GM12878 (cell line): Measurements from ENCODE around the gene MCC. TPM values are rescaled to one million over a fixed set of nuclear protein-coding genes. Genes with fewer than 3 reads are reported as not detected.
A peak's percentile ranks its signal among the peaks of the same experiment; 100 is the strongest.

Experiments used
- ATAC-seq: fragments of 200-7000 bp; cut with Tn5 transposase; 3 replicates; pipeline ENCODE4 v1.9.1; 2020; ENCODE audit warnings: mild to moderate bottlenecking, moderate library complexity
- BruUV-seq: library from RNA; stranded (reverse); fragments of 400-500 nt; replicated peaks from 2 replicates; lab custom pipeline; 2021; lab: Mats Ljungman, UMichigan
- CTCF ChIA-PET: fragments of 300-600 bp; sonication (Branson Sonifier 250); formaldehyde crosslinking; extraction: SDS; loops from one replicate; lab custom pipeline; 2021; ENCODE audit warnings: inconsistent platforms; lab: Yijun Ruan, JAX
- POLR2A ChIA-PET: fragments of 350-600 bp; formaldehyde crosslinking; extraction: SDS; loops from one replicate; lab custom pipeline; 2021; ENCODE audit warnings: inconsistent platforms; lab: Charles Lee
- RAD21 ChIA-PET: fragments of 300-600 bp; sonication (Branson Sonifier 250); formaldehyde crosslinking; loops from one replicate; lab custom pipeline; 2023; ENCODE audit warnings: antibody characterized with exemption; ENCODE audit not compliant: unreplicated experiment; lab: Charles Lee
- SMC1A ChIA-PET: fragments of 300-600 bp; sonication (Branson Sonifier 250); formaldehyde crosslinking; loops from one replicate; lab custom pipeline; 2023; ENCODE audit not compliant: unreplicated experiment, uncharacterized antibody; lab: Charles Lee
- DNase-seq: peaks from one replicate; pipeline ENCODE4 v3.0.0-alpha.2; 2011; ENCODE audit warnings: low read depth, low spot score
- FAIRE-seq: peaks from 3 replicates; lab custom pipeline; 2011; peaks lifted over from hg19 to GRCh38; lab: Jason Lieb, UNC
- H2AFZ ChIP-seq: 2 replicates; pipeline ENCODE4 v1.6.0; 2011; ENCODE audit warnings: low read depth, low read length, control low read depth; ENCODE audit not compliant: control insufficient read depth
- H3K27ac ChIP-seq: 2 replicates; pipeline ENCODE4 v1.5.1; 2011; ENCODE audit warnings: control low read depth; ENCODE audit not compliant: control insufficient read depth, insufficient read depth
- H3K27me3 ChIP-seq, 2 experiments: replicated peaks in 1 of 2; 2 replicates each; pipeline versions ENCODE4 v1.6.0 to v1.6.1; 2011; ENCODE audit warnings: low read length in 1 of 2; ENCODE audit not compliant: control insufficient read depth in 2 of 2, insufficient read depth in 2 of 2
- H3K36me3 ChIP-seq, 2 experiments: 2 replicates each; pipeline ENCODE4 v1.5.1; 2011; ENCODE audit warnings: low read length in 1 of 2; ENCODE audit not compliant: control insufficient read depth in 2 of 2, insufficient read depth in 2 of 2
- H3K4me1 ChIP-seq: 2 replicates; pipeline ENCODE4 v1.6.1; 2011; ENCODE audit warnings: mild to moderate bottlenecking, low read length, moderate library complexity, mixed read lengths; ENCODE audit not compliant: control insufficient read depth, insufficient read depth
- H3K4me2 ChIP-seq: 2 replicates; pipeline ENCODE4 v1.6.0; 2011; ENCODE audit warnings: control low read depth; ENCODE audit not compliant: control insufficient read depth, insufficient read depth
- H3K4me3 ChIP-seq: fragments of 200-600 bp; sonication (generic); 2 replicates; pipeline ENCODE4 v1.5.1; 2016
- H3K79me2 ChIP-seq: 2 replicates; pipeline ENCODE4 v1.6.0; 2011; ENCODE audit warnings: low read length; ENCODE audit not compliant: control insufficient read depth, insufficient read depth
- H3K9ac ChIP-seq: 2 replicates; pipeline ENCODE4 v1.8.0; 2011; ENCODE audit warnings: low read length, control low read depth, mixed read lengths; ENCODE audit not compliant: control insufficient read depth, insufficient read depth
- H3K9me3 ChIP-seq: replicated peaks from 3 replicates; pipeline ENCODE4 v1.5.1; 2011; ENCODE audit warnings: mild to moderate bottlenecking, low read length; ENCODE audit not compliant: control insufficient read depth, insufficient read depth
- H4K20me1 ChIP-seq: 2 replicates; pipeline ENCODE4 v1.6.0; 2011; ENCODE audit not compliant: control insufficient read depth, insufficient read depth
- DPF2 ChIP-seq: fragments of 450-650 bp; IDR thresholded peaks from 2 replicates; pipeline ENCODE4 v1.6.1; 2017; ENCODE audit warnings: mild to moderate bottlenecking
- EED ChIP-seq: sonication (generic); IDR thresholded peaks from 2 replicates; pipeline ENCODE4 v1.6.1; 2016; ENCODE audit warnings: antibody characterized with exemption, low read depth
- EP300 ChIP-seq, 2 experiments: fragments of 150-350 bp in 1 of 2; IDR thresholded peaks; 2 replicates each; pipeline ENCODE4 v1.6.1; 2011 to 2012; ENCODE audit warnings: low read depth in 2 of 2, low read length in 2 of 2, borderline replicate concordance in 1 of 2, improper control_type of control experiment in 1 of 2, inconsistent platforms in 1 of 2; ENCODE audit not compliant: control insufficient read depth in 1 of 2
- FOXM1 ChIP-seq: IDR thresholded peaks from 2 replicates; pipeline ENCODE4 v1.6.1; 2012; ENCODE audit warnings: low read depth, mild to moderate bottlenecking, inconsistent platforms, low read length, moderate library complexity
- NR2C1 ChIP-seq: fragments of 450-650 bp; IDR thresholded peaks from 2 replicates; pipeline ENCODE4 v1.6.1; 2017; ENCODE audit warnings: antibody characterized with exemption, mild to moderate bottlenecking, moderate library complexity
- PAX5 ChIP-seq: IDR thresholded peaks from 2 replicates; pipeline ENCODE4 v1.6.1; 2011; ENCODE audit warnings: low read depth, low read length, borderline replicate concordance
- RELA ChIP-seq: fragments of 450-650 bp; IDR thresholded peaks from 2 replicates; pipeline ENCODE4 v1.8.0; 2014; ENCODE audit warnings: borderline replicate concordance; ENCODE audit not compliant: partially characterized antibody
- RFX5 ChIP-seq: IDR thresholded peaks from 2 replicates; pipeline ENCODE4 v1.6.1; 2011; ENCODE audit warnings: low read depth, low read length, improper control_type of control experiment
- STAT1 ChIP-seq: fragments of 450-650 bp; conservative IDR thresholded peaks from 2 replicates; pipeline ENCODE4 v1.6.1; 2014; ENCODE audit warnings: antibody characterized with exemption, mild to moderate bottlenecking
- TCF7 ChIP-seq: IDR thresholded peaks from 2 replicates; pipeline ENCODE4 v1.6.1; 2014; ENCODE audit warnings: antibody characterized with exemption, borderline replicate concordance
- WGBS: methylation state at CpG from one replicate; pipeline ENCODE4 v1.1.6; 2016; ENCODE audit warnings: low lambda C conversion rate; ENCODE audit not compliant: insufficient replicate concordance, insufficient coverage; ENCODE audit errors: missing lambda C conversion rate; 5-methylcytosine and 5-hydroxymethylcytosine counted together
- in situ Hi-C: fragments of 300-500 bp; cut with MboI; formaldehyde crosslinking; loops from 9 replicates; pipeline ENCODE4 v1.14.3; 2018; ENCODE audit warnings: mixed read lengths
- intact Hi-C: fragments of 100-400 bp; cut with micrococcal nuclease; formaldehyde crosslinking; loops from one replicate; pipeline ENCODE4 v1.14.2; 2022; ENCODE audit not compliant: unreplicated experiment
- polyA plus RNA-seq, 11 experiments: library from polyadenylated mRNA; depleted of rRNA in 4 of 11; unstranded in 6 of 11; stranded (reverse) in 5 of 11; fragments of >200 nt; fragmentation: Nextera tagmentation in 4 of 11; fragmentation: Illumina TruSeq in 1 of 11; extraction: Ambion mirVana in 4 of 11; extraction: Trizol in 1 of 11; gene quantifications; 1 replicate in 1 of 11; 2 replicates in 10 of 11; pipeline versions ENCODE4 v1.2.1 to v1.2.3, GENCODE V29; 2011 to 2016; ENCODE audit warnings: inconsistent platforms in 2 of 11, missing spikeins in 2 of 11, low read depth in 1 of 11
- total RNA-seq, 4 experiments: library from RNA; depleted of rRNA in 3 of 4; stranded (reverse); fragments of >200 nt in 3 of 4; fragmentation: Illumina TruSeq in 1 of 4; extraction: Trizol in 1 of 4; gene quantifications; 2 replicates each; pipeline versions ENCODE4 v1.2.1 to v1.2.3, GENCODE V29; 2013 to 2021
- TF ChIP-seq, protein P1 (sequence below): fragments of 450-650 bp; IDR thresholded peaks from 2 replicates; pipeline ENCODE4 v1.6.1; 2014; ENCODE audit warnings: mild to moderate bottlenecking
- TF ChIP-seq, protein P2 (sequence below): IDR thresholded peaks from 2 replicates; pipeline ENCODE4 v1.6.1; 2012; ENCODE audit warnings: low read depth, low read length, improper control_type of control experiment

MCC gene
- total and polyA plus RNA-seq, 10 of the 15 experiments (the other 5 are each of a cell fraction or from before 2014, with no cell fraction given) = 0.03 to 0.86 (median 0.16) TPM

DNA sequence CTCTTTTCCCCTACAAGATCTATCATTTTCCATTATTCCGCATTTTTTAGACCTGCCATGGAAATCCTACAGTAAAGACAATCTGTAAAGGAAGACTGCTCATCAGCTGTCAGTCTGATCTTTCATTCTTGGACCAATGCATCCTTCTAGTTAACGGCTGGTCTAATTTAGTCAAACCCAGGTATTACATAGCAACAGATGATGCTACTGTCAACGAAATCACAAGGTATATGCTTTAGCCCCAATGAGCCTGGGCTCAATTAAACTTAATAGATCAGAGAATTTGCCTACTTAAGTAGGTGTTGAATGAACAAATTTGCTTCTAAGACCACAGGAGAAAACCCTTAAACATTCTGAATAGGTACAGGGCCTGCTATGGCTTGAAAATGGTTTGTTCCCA lies 260.5 kb downstream of the MCC start:
- WGBS = 10% methylated on average over 3 of the region's 3 CpGs
- Histone ChIP-seq H3K27ac (no peak overlapping the region), H3K4me2 (no peak overlapping the region), H3K4me1 (no peaks in the 10 kb centered on the region), H4K20me1 (no peaks in the 10 kb centered on the region), H3K9me3 (no peaks in the 10 kb centered on the region), H3K79me2 (no peaks in the 10 kb centered on the region), H3K4me3 (no peak overlapping the region), H2AFZ (no peak overlapping the region), H3K36me3 (no peaks in the 10 kb centered on the region), H3K27me3 (peaks cover 0 to 8% of the 10 kb centered on the region in 2 experiments; a peak in 2 of 4 replicates), H3K9ac (no peak overlapping the region)
- DNase-seq (no peak), ATAC-seq (no peak), FAIRE-seq (no peak)
- ChIA-PET RAD21 (no interaction called here), SMC1A (no interaction called here), POLR2A (no interaction called here), CTCF (no interaction called here)
- intact Hi-C loops = no loop called here
- no TSS peak for BruUV-seq
- in situ Hi-C loops = no loop called here
- TF ChIP-seq RFX5 = peak; percentile 82; the same call in 1 of the 2 replicates
- no peak for TF ChIP-seq RELA

DNA sequence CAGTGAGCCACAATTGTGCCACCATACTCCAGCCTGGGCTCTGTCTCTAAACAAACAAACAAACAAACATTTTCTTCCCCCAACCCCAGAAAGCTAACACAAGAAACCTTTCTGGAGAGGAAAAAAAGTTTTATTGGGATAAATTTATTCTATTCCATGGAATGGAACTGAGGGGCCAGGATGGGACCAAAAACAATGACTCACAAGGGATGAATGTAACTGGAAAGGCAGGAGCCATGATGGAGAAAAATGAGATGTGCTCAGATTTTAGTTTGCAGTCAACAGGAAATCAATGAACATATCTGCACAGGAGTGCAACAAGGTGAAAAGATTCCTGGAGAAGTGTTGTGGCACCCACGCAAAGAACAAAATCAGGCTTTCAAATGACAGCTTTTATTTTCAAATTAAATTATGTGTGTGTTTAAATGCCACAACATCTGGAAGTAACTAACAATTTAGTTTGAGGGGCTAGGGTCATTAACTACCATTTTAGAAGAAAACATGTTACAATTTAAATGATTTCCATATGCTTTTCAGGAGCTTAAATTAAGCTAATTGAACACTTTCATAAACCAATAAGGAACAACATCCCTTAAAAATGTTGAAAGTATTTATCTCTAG lies 262.0 kb downstream of the MCC start:
- Histone ChIP-seq H3K27me3 (peaks cover 0 to 5% of the 10 kb centered on the region in 2 experiments; a peak in 2 of 4 replicates), H3K9me3 (no peaks in the 10 kb centered on the region), H2AFZ (no peak overlapping the region), H3K9ac (no peak overlapping the region), H3K36me3 (no peaks in the 10 kb centered on the region), H3K4me3 (no peak overlapping the region), H3K27ac (no peak overlapping the region), H4K20me1 (no peaks in the 10 kb centered on the region), H3K4me1 (no peaks in the 10 kb centered on the region), H3K4me2 (no peak overlapping the region), H3K79me2 (no peaks in the 10 kb centered on the region)
- DNase-seq (no peak), ATAC-seq (no peak), FAIRE-seq (no peak)
- RAD21 ChIA-PET = no interaction called here
- 58% methylated on average over 1 of the region's 1 CpG for WGBS
- SMC1A ChIA-PET = no interaction called here
- CTCF ChIA-PET = interaction anchor here (0.8 to 1.2 kb wide), 2 partner anchors 10 to 230 kb away, joined by 3 read pairs; no protein-coding TSS in a partner anchor
- POLR2A ChIA-PET = no interaction called here
- TF ChIP-seq, protein P1, sequence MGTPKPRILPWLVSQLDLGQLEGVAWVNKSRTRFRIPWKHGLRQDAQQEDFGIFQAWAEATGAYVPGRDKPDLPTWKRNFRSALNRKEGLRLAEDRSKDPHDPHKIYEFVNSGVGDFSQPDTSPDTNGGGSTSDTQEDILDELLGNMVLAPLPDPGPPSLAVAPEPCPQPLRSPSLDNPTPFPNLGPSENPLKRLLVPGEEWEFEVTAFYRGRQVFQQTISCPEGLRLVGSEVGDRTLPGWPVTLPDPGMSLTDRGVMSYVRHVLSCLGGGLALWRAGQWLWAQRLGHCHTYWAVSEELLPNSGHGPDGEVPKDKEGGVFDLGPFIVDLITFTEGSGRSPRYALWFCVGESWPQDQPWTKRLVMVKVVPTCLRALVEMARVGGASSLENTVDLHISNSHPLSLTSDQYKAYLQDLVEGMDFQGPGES = no peak
- TF ChIP-seq, protein P2, sequence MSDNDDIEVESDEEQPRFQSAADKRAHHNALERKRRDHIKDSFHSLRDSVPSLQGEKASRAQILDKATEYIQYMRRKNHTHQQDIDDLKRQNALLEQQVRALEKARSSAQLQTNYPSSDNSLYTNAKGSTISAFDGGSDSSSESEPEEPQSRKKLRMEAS = no peak
- TF ChIP-seq DPF2 (no peak), EED (no peak), NR2C1 (no peak), TCF7 (no peak), PAX5 (no peak), EP300 (IDR thresholded peaks at IDR 0.05; ENCODE audit: borderline replicate concordance in 1 of 2, control insufficient read depth in 1 of 2, low read depth in 2 of 2, low read length in 2 of 2) (no peak), STAT1 (no peak), FOXM1 (no peak)
- BruUV-seq = no TSS peak
- intact Hi-C loops = no loop called here
- in situ Hi-C loops = no loop called here
